SK-N-SH treated with all-trans-retinoic acid at 6 μM for 48 hours (cell line): Measurements from ENCODE around the gene EHD1.

Experiments
- ATAC-seq: fragments of 200-7000 bp; cut with Tn5 transposase; 3 replicates; pipeline ENCODE4 v1.9.1; 2020; ENCODE audit warnings: mild to moderate bottlenecking, moderate library complexity
- ARNTL ChIP-seq: fragments of 450-650 bp; formaldehyde crosslinking; IDR thresholded peaks from 2 replicates; pipeline ENCODE4 v1.5.0; 2020; ENCODE audit warnings: low read depth, mild to moderate bottlenecking, moderate library complexity, borderline replicate concordance
- CSDC2 ChIP-seq: fragments of 250-450 bp; sonication (Bioruptor Pico); IDR thresholded peaks from 2 replicates; pipeline ENCODE4 v1.5.0; 2020; ENCODE audit warnings: mild to moderate bottlenecking, moderate library complexity
- ESRRG ChIP-seq: fragments of 250-450 bp; sonication (Bioruptor Pico); IDR thresholded peaks from 2 replicates; pipeline ENCODE4 v1.6.1; 2021; ENCODE audit warnings: mild to moderate bottlenecking
- GLIS3 ChIP-seq: fragments of 250-450 bp; sonication (Bioruptor Pico); IDR thresholded peaks from 2 replicates; pipeline ENCODE4 v1.5.0; 2020; ENCODE audit warnings: mild to moderate bottlenecking, moderate library complexity
- ISL1 ChIP-seq: fragments of 250-450 bp; sonication (Bioruptor Pico); IDR thresholded peaks from 2 replicates; pipeline ENCODE4 v2.1.2; 2022; ENCODE audit warnings: mild to moderate bottlenecking, moderate library complexity
- POU6F1 ChIP-seq: fragments of 250-450 bp; sonication (Bioruptor Pico); IDR thresholded peaks from 2 replicates; pipeline ENCODE4 v1.8.0; 2021; ENCODE audit warnings: low read depth, mild to moderate bottlenecking, moderate library complexity, borderline replicate concordance
- PPARA ChIP-seq: fragments of 250-450 bp; sonication (Bioruptor Pico); IDR thresholded peaks from 2 replicates; pipeline ENCODE4 v1.5.0; 2020; ENCODE audit warnings: mild to moderate bottlenecking, borderline replicate concordance
- SNAI2 ChIP-seq: fragments of 250-450 bp; sonication (Bioruptor Pico); IDR thresholded peaks from 2 replicates; pipeline ENCODE4 v1.5.0; 2020; ENCODE audit warnings: mild to moderate bottlenecking, moderate library complexity
- TCF4 ChIP-seq: fragments of 250-450 bp; sonication (Bioruptor Pico); IDR thresholded peaks from 2 replicates; pipeline ENCODE4 v1.8.0; 2021; ENCODE audit warnings: mild to moderate bottlenecking, moderate library complexity, borderline replicate concordance
- ZNF565 ChIP-seq: fragments of 450-650 bp; formaldehyde crosslinking; conservative IDR thresholded peaks from 2 replicates; pipeline ENCODE4 v1.5.0; 2020; ENCODE audit warnings: low read depth, mild to moderate bottlenecking, moderate library complexity
- TF ChIP-seq, protein P1 (sequence below): fragments of 250-450 bp; sonication (Bioruptor Pico); IDR thresholded peaks from 2 replicates; pipeline ENCODE4 v1.5.1; 2021; ENCODE audit warnings: mild to moderate bottlenecking, moderate library complexity
- TF ChIP-seq, protein P2 (sequence below): fragments of 250-450 bp; sonication (Bioruptor Pico); IDR thresholded peaks from 2 replicates; pipeline ENCODE4 v1.5.1; 2020; ENCODE audit warnings: low read depth, mild to moderate bottlenecking, moderate library complexity
- TF ChIP-seq, protein P3 (sequence below): fragments of 250-450 bp; sonication (Bioruptor Pico); IDR thresholded peaks from 2 replicates; pipeline ENCODE4 v1.5.0; 2020; ENCODE audit warnings: mild to moderate bottlenecking, moderate library complexity
- TF ChIP-seq, protein P4 (sequence below): fragments of 250-450 bp; sonication (Bioruptor Pico); IDR thresholded peaks from 2 replicates; pipeline ENCODE4 v1.8.0; 2020; ENCODE audit warnings: mild to moderate bottlenecking, moderate library complexity, borderline replicate concordance

Gene EHD1

GRCh38 chr11:64900263-64900678 is 21.9 kb upstream of the EHD1 start:
- no peak for ATAC-seq
- TF ChIP-seq, protein P1, sequence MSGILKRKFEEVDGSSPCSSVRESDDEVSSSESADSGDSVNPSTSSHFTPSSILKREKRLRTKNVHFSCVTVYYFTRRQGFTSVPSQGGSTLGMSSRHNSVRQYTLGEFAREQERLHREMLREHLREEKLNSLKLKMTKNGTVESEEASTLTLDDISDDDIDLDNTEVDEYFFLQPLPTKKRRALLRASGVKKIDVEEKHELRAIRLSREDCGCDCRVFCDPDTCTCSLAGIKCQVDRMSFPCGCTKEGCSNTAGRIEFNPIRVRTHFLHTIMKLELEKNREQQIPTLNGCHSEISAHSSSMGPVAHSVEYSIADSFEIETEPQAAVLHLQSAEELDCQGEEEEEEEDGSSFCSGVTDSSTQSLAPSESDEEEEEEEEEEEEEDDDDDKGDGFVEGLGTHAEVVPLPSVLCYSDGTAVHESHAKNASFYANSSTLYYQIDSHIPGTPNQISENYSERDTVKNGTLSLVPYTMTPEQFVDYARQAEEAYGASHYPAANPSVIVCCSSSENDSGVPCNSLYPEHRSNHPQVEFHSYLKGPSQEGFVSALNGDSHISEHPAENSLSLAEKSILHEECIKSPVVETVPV: no peak
- TF ChIP-seq ISL1 (CRISPR knock-in tag): no peak
- no peak for TF ChIP-seq POU6F1 (CRISPR knock-in tag)
- no peak for TF ChIP-seq TCF4 (CRISPR knock-in tag)
- TF ChIP-seq SNAI2 (CRISPR knock-in tag): no peak
- TF ChIP-seq GLIS3 (CRISPR knock-in tag): no peak

GRCh38 chr11:64898541-64898940 is 20.1 kb upstream of the EHD1 start:
- no peak for ATAC-seq
- no peak for TF ChIP-seq CSDC2 (CRISPR knock-in tag)
- TF ChIP-seq ESRRG (CRISPR knock-in tag): no peak
- TF ChIP-seq, protein P2, sequence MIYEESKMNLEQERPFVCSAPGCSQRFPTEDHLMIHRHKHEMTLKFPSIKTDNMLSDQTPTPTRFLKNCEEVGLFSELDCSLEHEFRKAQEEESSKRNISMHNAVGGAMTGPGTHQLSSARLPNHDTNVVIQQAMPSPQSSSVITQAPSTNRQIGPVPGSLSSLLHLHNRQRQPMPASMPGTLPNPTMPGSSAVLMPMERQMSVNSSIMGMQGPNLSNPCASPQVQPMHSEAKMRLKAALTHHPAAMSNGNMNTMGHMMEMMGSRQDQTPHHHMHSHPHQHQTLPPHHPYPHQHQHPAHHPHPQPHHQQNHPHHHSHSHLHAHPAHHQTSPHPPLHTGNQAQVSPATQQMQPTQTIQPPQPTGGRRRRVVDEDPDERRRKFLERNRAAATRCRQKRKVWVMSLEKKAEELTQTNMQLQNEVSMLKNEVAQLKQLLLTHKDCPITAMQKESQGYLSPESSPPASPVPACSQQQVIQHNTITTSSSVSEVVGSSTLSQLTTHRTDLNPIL: no peak

GRCh38 chr11:64898076-64898445 is 19.6 kb upstream of the EHD1 start:
- TF ChIP-seq, protein P1: no peak
- TF ChIP-seq ARNTL (CRISPR knock-in tag) (no peak), POU6F1 (CRISPR knock-in tag) (no peak), PPARA (no peak), TCF4 (CRISPR knock-in tag) (no peak)
- TF ChIP-seq, protein P3, sequence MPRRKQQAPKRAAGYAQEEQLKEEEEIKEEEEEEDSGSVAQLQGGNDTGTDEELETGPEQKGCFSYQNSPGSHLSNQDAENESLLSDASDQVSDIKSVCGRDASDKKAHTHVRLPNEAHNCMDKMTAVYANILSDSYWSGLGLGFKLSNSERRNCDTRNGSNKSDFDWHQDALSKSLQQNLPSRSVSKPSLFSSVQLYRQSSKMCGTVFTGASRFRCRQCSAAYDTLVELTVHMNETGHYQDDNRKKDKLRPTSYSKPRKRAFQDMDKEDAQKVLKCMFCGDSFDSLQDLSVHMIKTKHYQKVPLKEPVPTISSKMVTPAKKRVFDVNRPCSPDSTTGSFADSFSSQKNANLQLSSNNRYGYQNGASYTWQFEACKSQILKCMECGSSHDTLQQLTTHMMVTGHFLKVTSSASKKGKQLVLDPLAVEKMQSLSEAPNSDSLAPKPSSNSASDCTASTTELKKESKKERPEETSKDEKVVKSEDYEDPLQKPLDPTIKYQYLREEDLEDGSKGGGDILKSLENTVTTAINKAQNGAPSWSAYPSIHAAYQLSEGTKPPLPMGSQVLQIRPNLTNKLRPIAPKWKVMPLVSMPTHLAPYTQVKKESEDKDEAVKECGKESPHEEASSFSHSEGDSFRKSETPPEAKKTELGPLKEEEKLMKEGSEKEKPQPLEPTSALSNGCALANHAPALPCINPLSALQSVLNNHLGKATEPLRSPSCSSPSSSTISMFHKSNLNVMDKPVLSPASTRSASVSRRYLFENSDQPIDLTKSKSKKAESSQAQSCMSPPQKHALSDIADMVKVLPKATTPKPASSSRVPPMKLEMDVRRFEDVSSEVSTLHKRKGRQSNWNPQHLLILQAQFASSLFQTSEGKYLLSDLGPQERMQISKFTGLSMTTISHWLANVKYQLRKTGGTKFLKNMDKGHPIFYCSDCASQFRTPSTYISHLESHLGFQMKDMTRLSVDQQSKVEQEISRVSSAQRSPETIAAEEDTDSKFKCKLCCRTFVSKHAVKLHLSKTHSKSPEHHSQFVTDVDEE: no peak
- no peak for ATAC-seq

GRCh38 chr11:64897381-64898075 is 19.1 kb upstream of the EHD1 start:
- no peak for ATAC-seq
- TF ChIP-seq TCF4 (CRISPR knock-in tag) (no peak), ZNF565 (CRISPR knock-in tag) (no peak), ESRRG (CRISPR knock-in tag) (no peak), GLIS3 (CRISPR knock-in tag) (no peak), SNAI2 (CRISPR knock-in tag) (no peak)
- TF ChIP-seq, protein P4, sequence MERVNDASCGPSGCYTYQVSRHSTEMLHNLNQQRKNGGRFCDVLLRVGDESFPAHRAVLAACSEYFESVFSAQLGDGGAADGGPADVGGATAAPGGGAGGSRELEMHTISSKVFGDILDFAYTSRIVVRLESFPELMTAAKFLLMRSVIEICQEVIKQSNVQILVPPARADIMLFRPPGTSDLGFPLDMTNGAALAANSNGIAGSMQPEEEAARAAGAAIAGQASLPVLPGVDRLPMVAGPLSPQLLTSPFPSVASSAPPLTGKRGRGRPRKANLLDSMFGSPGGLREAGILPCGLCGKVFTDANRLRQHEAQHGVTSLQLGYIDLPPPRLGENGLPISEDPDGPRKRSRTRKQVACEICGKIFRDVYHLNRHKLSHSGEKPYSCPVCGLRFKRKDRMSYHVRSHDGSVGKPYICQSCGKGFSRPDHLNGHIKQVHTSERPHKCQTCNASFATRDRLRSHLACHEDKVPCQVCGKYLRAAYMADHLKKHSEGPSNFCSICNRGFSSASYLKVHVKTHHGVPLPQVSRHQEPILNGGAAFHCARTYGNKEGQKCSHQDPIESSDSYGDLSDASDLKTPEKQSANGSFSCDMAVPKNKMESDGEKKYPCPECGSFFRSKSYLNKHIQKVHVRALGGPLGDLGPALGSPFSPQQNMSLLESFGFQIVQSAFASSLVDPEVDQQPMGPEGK (CRISPR knock-in tag): no peak
- TF ChIP-seq, protein P3: no peak
- TF ChIP-seq, protein P2: no peak
- TF ChIP-seq, protein P1: no peak
